Brain microvascular endothelial cell (primary cell): ENCODE measurements around the gene DPEP2NB.

Experiments used
- DNase-seq: peaks from one replicate; pipeline ENCODE4 v3.0.0-alpha.2; 2020
- H3K27ac ChIP-seq: fragments of 250-450 bp; sonication (Bioruptor Pico); 2 replicates; pipeline ENCODE4 v1.5.1; 2020; ENCODE audit warnings: mild to moderate bottlenecking, moderate library complexity
- H3K27me3 ChIP-seq: fragments of 250-450 bp; sonication (Bioruptor Pico); replicated peaks from 2 replicates; pipeline ENCODE4 v1.5.1; 2020; ENCODE audit warnings: mild to moderate bottlenecking
- H3K36me3 ChIP-seq: fragments of 250-450 bp; sonication (Bioruptor Pico); replicated peaks from 2 replicates; pipeline ENCODE4 v1.5.1; 2020; ENCODE audit warnings: mild to moderate bottlenecking
- H3K4me3 ChIP-seq: 2 replicates; pipeline ENCODE4 v1.5.1; 2011; ENCODE audit warnings: low read depth, mild to moderate bottlenecking, control low read depth, low read length, moderate library complexity
- CTCF ChIP-seq: IDR thresholded peaks from 2 replicates; pipeline ENCODE4 v1.5.1; 2011; ENCODE audit warnings: low read depth, mild to moderate bottlenecking, moderate library complexity, low read length, control low read depth, inconsistent platforms; ENCODE audit errors: missing control alignments
- in situ Hi-C: cut with HindIII; loops from 2 replicates; pipeline ENCODE4 v1.10.0; 2017; ENCODE audit warnings: low sequenced_read_pairs, low pct_ligation_motif_present

DPEP2NB gene

GRCh38 chr16:67989322-67990017 is 26.2 kb downstream of the DPEP2NB start:
- H3K27me3 ChIP-seq, result no peaks in the 10 kb centered on the region
- H3K4me3 ChIP-seq, result no peak overlapping the region
- no peak for DNase-seq
- H3K27ac ChIP-seq, result no peak overlapping the region
- no peaks in the 10 kb centered on the region for H3K36me3 ChIP-seq
- no peak for TF ChIP-seq CTCF
- in situ Hi-C loops, result no loop called here

- Histone ChIP-seq H3K27me3 (no peaks in the 10 kb centered on the region), H3K4me3 (no peak overlapping the region), H3K36me3 (no peaks in the 10 kb centered on the region), H3K27ac (no peak overlapping the region)
- in situ Hi-C loops, result no loop called here
- DNase-seq, result no peak
- TF ChIP-seq CTCF, result no peak
These were observed 27.0 kb downstream of the DPEP2NB start for GRCh38 chr16:67988675-67989074.

- Histone ChIP-seq H3K36me3 (no peaks in the 10 kb centered on the region), H3K27me3 (no peaks in the 10 kb centered on the region), H3K4me3 (no peak overlapping the region), H3K27ac (no peak overlapping the region)
- in situ Hi-C loops, result no loop called here
- DNase-seq, result no peak
- no peak for TF ChIP-seq CTCF
These were observed 28.1 kb downstream of the DPEP2NB start for GRCh38 chr16:67987460-67988160.

- in situ Hi-C loops, result no loop called here
- DNase-seq, result no peak
- Histone ChIP-seq H3K27ac (no peak overlapping the region), H3K4me3 (no peak overlapping the region), H3K36me3 (no peaks in the 10 kb centered on the region), H3K27me3 (no peaks in the 10 kb centered on the region)
- TF ChIP-seq CTCF, result no peak
These were observed 28.8 kb downstream of the DPEP2NB start for GRCh38 chr16:67986949-67987348.

GRCh38 chr16:67982011-67982696 is 33.6 kb downstream of the DPEP2NB start:
- Histone ChIP-seq H3K27me3 (no peaks in the 10 kb centered on the region), H3K27ac (no peak overlapping the region), H3K36me3 (no peaks in the 10 kb centered on the region), H3K4me3 (no peak overlapping the region)
- in situ Hi-C loops, result no loop called here
- no peak for TF ChIP-seq CTCF
- no peak for DNase-seq
